Natural killer cell treated with Interleukin-12 subunit alpha and Interleukin-12 subunit beta and Interleukin-15 and Interleukin-18, amount 100 ng/mL, for 72 hours (primary cell): ENCODE measurements around the gene DIP2C. TPM values are rescaled to one million over a fixed set of nuclear protein-coding genes. Genes with fewer than 3 reads are reported as not detected.

Experiments used
- ATAC-seq, 2 donors: fragments of 150-1000 bp; cut with Tn5 transposase in 1 of 2; sonication (Bioruptor Pico), chemical (Tn5 transposase) in 1 of 2; 2 replicates each; pipeline ENCODE4 v1.10.0; 2021
- DNase-seq: peaks from one replicate; pipeline ENCODE4 v3.0.0; 2022; ENCODE audit warnings: low spot score
- H3K27ac Mint-ChIP-seq, 2 donors: 1 replicate in 1 of 2; 2 replicates in 1 of 2; pipeline ENCODE4 v1.8.0; 2022; ENCODE audit warnings: mixed read lengths in 2 of 2, mild to moderate bottlenecking in 1 of 2, moderate library complexity in 1 of 2
- H3K27me3 Mint-ChIP-seq, 2 donors: 1 replicate in 1 of 2; 2 replicates in 1 of 2; pipeline ENCODE4 v1.8.0; 2022; ENCODE audit warnings: mixed read lengths in 2 of 2
- H3K36me3 Mint-ChIP-seq: one replicate; pipeline ENCODE4 v1.8.0; 2022; ENCODE audit warnings: mixed read lengths
- H3K4me1 Mint-ChIP-seq, 2 donors: 1 replicate in 1 of 2; 2 replicates in 1 of 2; pipeline ENCODE4 v1.8.0; 2022; ENCODE audit warnings: low read depth in 2 of 2, mixed read lengths in 2 of 2, mild to moderate bottlenecking in 1 of 2
- H3K4me3 Mint-ChIP-seq: one replicate; pipeline ENCODE4 v1.8.0; 2022; ENCODE audit warnings: mixed read lengths
- H3K9me3 Mint-ChIP-seq: 2 replicates; pipeline ENCODE4 v1.8.0; 2022; ENCODE audit warnings: mixed read lengths
- total RNA-seq, 2 donors: library from RNA; stranded (reverse); gene quantifications; one replicate each; pipeline ENCODE4 v1.2.3, GENCODE V29; 2022

Gene DIP2C
- total RNA-seq, 2 donors from 2014 or later: 0.57 to 0.98 TPM

DNA sequence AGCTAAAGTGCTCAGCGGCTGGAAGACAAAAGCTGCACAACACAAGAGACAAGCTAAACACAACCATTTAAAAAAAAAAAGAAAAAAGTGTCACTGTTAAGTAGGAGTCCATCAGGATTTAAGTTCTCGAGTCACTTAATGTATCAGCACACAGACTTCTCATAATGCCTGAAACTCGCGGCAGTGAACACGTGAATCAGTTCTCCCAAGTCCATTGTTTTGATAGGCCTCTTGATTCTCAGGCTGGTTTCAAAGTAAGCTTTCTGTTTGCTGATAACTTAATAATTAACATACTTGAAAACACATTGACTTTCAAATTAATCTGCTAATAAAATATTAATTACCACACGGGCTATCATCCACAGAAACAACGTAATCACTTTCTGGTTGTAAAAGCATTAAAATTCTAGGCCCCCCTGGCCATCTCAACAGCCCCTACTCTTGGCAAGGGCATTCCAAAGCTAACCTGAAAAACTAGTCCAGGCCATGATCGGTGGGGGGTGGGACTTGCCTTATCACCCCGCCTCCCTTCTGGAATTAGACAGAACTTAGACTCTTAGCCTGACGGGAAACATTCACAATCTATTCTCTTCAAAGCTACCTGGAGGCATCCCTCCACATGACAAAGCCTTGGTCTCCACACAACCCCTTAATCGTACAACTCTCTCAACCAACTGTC, 129.0 kb downstream of the DIP2C start:
- Mint-ChIP-seq H3K4me3 (no peak overlapping the region), H3K4me1 (peaks cover 0 to 3% of the 10 kb centered on the region in 2 donors), H3K9me3 (no peaks in the 10 kb centered on the region), H3K36me3 (no peaks in the 10 kb centered on the region), H3K27ac (no peak overlapping the region), H3K27me3 (peaks cover 22% of the 10 kb centered on the region in 2 donors)
- DNase-seq: no peak
- no peak for ATAC-seq

DNA sequence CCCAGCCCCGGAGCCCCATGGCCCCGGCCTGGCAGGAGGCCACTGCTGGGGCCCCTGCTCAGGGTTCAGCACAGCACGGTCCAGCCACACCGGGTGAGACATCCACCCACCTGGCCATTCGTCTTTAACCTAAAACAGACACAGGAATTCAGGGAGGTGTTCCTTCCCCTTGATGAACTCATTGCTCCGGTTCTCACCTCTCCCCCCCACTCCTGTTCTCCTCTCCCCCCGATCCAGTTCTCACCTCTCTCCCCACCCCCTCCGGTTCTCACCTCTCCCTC, 129.8 kb downstream of the DIP2C start:
- no peaks in the 10 kb centered on the region for H3K9me3 Mint-ChIP-seq
- no peak overlapping the region for H3K4me3 Mint-ChIP-seq
- peaks cover 0 to 3% of the 10 kb centered on the region in 2 donors for H3K4me1 Mint-ChIP-seq
- DNase-seq (no peak), ATAC-seq (no peak)
- no peak overlapping the region for H3K27ac Mint-ChIP-seq
- H3K27me3 Mint-ChIP-seq: peaks cover 18 to 23% of the 10 kb centered on the region in 2 donors
- no peaks in the 10 kb centered on the region for H3K36me3 Mint-ChIP-seq

DNA sequence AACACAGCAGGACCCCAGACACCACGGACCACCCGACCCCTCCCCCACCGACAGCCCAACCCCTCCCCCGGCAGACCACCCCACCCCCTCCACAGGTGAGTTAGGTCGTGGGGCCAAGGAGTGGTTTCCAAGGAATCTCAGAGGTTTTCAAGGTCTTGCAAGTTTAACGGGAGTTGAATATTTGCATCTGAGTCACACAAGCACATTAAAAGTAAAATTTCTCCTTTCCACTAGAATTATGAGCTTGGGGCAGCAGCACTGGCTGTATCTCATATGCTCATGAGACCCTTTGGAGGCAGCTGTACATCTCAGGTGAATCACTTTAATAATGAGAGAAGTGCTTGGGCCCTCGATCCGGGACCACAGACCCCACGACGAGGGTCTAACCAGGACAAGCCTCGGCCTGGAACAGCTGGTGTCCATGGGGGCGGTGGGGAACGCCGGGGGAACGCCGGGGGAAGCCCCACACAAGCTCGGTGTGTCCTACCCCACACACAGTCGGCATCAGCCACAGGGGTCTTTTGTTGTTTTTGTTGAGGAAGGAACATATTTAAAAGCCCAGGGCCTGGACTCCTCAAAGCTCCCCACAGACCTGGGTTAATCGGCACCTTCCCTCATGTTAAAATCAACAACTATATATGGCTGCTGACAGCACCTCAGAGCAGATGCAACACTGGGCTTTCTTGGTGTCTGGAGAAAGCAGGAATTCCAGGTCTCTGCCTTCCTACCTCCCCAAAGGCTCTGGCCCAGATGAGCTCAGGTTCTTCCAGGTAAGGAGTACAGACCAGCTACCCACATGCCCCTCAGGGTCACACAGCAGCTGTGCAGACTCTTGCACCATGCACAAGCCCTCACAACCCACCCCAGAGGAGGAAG, 130.3 kb downstream of the DIP2C start:
- Mint-ChIP-seq H3K27ac (no peak overlapping the region), H3K9me3 (no peaks in the 10 kb centered on the region), H3K36me3 (no peaks in the 10 kb centered on the region), H3K4me1 (peaks cover 0 to 3% of the 10 kb centered on the region in 2 donors), H3K27me3 (peaks cover 12 to 19% of the 10 kb centered on the region in 2 donors), H3K4me3 (no peak overlapping the region)
- peak in 1 of 2 donors; percentile 24 for ATAC-seq
- DNase-seq: no peak

DNA sequence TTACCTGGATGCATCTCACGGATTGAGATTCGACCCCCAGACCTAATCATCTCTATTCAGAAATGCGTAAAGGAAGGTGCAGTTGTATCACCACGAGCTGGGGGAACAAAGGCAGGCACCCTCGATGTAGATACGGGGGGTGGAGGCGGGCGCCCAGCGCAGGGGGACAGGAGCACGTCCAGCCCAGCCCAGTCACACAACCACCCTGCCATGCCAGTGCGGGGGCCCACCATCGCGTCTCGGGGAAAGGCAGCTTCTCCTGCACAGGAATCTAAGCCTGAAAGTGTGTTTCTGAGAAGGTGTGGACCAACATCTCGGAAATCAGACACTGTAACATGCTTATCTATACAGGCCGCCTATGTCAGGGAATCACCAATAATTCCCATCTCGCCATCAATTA, 131.1 kb downstream of the DIP2C start:
- no peak for ATAC-seq
- Mint-ChIP-seq H3K36me3 (no peaks in the 10 kb centered on the region), H3K27me3 (peaks cover 13 to 20% of the 10 kb centered on the region in 2 donors)

DNA sequence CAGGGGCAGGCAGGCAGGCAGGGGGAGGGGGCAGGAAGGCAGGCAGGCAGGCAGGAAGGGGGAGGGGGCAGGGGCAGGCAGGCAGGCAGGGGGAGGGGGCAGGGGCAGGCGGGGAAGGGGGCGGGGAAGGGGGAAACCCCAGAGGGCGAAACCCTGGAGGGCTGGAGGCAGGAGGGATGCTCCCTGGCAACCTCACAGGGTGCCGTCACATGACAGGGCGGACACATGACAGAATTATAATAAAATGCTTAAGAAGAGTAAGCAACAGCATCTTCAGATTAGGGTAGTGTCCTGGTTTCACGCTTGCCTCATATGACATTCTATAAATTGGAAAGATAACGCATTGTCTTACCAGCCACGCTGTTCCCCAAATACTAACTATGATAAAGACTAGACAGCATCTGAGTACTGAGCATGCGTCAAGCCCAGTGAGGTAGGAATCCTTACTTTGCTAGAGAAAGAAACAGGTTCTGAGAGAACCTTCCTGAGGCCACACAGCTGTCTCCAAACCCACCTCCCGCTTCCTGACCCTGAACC, 131.6 kb downstream of the DIP2C start:
- H3K4me3 Mint-ChIP-seq: no peak overlapping the region
- peaks cover 0 to 3% of the 10 kb centered on the region in 2 donors for H3K4me1 Mint-ChIP-seq
- H3K27me3 Mint-ChIP-seq: peaks cover 16 to 22% of the 10 kb centered on the region in 2 donors
- no peak overlapping the region for H3K27ac Mint-ChIP-seq
- ATAC-seq (no peak), DNase-seq (no peak)
- H3K36me3 Mint-ChIP-seq: no peaks in the 10 kb centered on the region
- no peaks in the 10 kb centered on the region for H3K9me3 Mint-ChIP-seq

More for the DNA sequence above, 131.1 kb downstream of the DIP2C start:
- Mint-ChIP-seq H3K4me3 (no peak overlapping the region), H3K27ac (no peak overlapping the region), H3K4me1 (peaks cover 0 to 3% of the 10 kb centered on the region in 2 donors), H3K9me3 (no peaks in the 10 kb centered on the region)
- no peak for DNase-seq

DNA sequence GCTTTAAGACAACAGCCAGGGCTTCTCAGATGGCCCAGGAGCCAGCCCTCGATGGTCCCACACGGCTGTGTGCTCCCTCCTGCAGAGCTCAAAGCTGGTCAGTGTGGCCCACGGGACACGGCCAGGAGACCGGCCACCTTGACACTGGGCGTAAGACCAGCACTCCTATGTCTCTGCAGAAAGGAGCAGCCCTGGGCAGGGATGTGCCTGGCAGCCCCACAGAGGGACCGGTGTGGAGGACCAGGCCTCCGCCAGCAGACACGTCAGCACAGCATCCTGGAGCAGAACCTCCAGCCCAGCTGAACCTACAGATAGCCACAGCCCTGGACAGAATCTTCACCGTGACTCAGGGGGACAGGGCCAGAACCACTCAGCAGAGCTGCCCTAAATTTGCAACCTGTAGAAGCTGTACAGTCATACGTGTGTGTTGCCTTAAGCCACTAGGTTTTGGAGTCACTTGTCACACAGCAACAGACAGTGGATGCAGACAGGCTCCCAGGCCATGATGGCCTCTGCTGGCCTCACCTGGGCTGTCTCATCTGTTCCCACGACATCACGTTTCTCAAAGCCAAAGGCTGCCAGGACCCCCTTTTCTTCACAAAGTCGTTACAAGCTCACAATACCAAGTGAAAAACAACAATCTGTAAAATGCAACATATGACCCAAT, 132.4 kb downstream of the DIP2C start:
- DNase-seq: no peak
- ATAC-seq: peak; percentile 31 to 46
- H3K27me3 Mint-ChIP-seq: peaks cover 16 to 22% of the 10 kb centered on the region in 2 donors
- H3K4me1 Mint-ChIP-seq: peaks cover 0 to 3% of the 10 kb centered on the region in 2 donors
- no peak overlapping the region for H3K4me3 Mint-ChIP-seq
- H3K27ac Mint-ChIP-seq: no peak overlapping the region
- H3K9me3 Mint-ChIP-seq: no peaks in the 10 kb centered on the region
- no peaks in the 10 kb centered on the region for H3K36me3 Mint-ChIP-seq

DNA sequence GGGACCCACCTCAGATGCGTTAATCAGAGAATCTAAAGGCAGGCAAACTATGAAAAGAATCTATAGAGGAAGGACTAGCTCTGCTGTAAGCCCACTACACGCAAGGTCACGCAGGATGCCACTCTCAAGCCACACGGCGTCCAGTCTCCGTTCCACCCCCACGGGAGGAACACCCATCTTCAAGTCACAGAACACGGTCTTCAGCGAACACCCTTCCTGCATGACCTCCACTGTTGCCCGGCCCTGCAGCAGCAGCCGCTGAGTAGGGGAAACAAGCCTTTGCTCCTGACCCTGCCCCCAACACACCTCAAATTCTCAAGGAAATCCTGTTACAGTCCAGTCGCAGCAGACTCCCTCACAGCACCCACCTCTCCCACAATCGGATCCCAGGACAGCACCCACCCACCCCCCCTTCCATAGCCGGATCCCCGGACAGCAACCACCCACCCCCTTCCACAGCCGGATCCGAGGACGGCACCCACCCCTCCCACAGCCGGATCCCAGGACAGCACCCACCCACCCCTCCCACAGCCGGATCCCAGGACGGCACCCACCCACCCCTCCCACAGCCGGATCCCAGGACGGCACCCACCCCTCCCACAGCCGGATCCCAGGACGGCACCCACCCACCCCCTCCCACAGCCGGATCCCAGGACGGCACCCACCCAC, 133.7 kb downstream of the DIP2C start:
- peaks cover 0 to 3% of the 10 kb centered on the region in 2 donors for H3K4me1 Mint-ChIP-seq
- DNase-seq (no peak), ATAC-seq (no peak)
- H3K27ac Mint-ChIP-seq: no peak overlapping the region
- H3K27me3 Mint-ChIP-seq: peaks cover 16 to 22% of the 10 kb centered on the region in 2 donors
- no peak overlapping the region for H3K4me3 Mint-ChIP-seq
- H3K9me3 Mint-ChIP-seq: no peaks in the 10 kb centered on the region
- H3K36me3 Mint-ChIP-seq: no peaks in the 10 kb centered on the region

DNA sequence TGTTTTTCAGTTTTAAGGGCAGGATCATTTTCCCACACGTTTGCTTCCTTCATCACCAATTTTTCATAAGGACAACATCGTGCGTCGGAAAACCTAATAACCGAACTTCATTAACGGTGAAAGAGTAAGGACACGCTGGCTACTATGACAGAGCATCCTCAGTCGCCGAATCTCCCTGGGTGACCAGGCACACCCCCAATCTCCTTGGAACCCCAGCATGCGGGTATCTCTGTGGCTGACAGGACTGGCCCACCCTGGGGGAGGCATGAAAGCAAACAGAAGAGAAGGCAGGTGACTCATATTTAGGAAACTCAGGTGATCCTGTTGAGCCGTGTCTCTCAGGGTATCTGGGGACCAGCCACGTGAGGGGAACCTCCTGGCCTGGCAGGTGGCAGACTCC, 134.2 kb downstream of the DIP2C start:
- Mint-ChIP-seq H3K9me3 (no peaks in the 10 kb centered on the region), H3K27me3 (peaks cover 16 to 22% of the 10 kb centered on the region in 2 donors), H3K27ac (no peak overlapping the region), H3K36me3 (no peaks in the 10 kb centered on the region), H3K4me3 (no peak overlapping the region), H3K4me1 (peaks cover 0 to 3% of the 10 kb centered on the region in 2 donors)
- no peak for ATAC-seq
- no peak for DNase-seq

DNA sequence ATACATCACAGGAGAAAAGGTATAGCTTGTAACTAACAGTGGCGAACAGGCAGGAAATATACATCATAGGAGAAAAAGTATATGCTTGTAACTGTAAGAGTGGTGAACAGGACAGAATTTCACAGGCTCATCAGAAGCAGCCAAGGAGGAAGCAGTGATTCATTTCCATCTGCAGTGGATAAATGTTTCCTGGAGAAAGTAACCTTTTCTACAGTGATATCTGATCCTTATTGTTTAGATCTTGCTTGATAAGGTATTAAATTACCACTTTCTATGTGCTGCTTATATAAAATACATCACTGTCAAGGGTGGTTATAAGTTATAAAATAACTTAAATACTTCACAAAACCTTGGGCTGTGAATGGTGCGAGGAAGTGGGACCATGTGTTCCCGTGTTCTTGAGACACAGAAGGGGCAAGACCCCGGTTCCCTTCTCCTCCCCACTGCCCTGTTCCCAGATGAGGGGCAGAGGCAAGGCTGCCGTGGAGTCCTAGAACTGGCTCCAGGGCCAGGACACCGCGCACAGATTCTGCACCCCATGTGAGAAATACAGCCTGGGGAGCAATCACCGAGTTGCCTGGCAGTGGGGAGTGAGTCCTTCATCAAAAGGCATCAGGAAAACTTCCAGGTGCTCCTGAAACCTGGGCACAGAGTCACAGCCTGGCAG, 135.2 kb downstream of the DIP2C start:
- Mint-ChIP-seq H3K9me3 (no peaks in the 10 kb centered on the region), H3K27me3 (peaks cover 19% of the 10 kb centered on the region in 2 donors), H3K36me3 (no peaks in the 10 kb centered on the region), H3K4me3 (no peak overlapping the region), H3K27ac (no peak overlapping the region), H3K4me1 (peaks cover 0 to 3% of the 10 kb centered on the region in 2 donors)
- ATAC-seq (no peak), DNase-seq (no peak)

DNA sequence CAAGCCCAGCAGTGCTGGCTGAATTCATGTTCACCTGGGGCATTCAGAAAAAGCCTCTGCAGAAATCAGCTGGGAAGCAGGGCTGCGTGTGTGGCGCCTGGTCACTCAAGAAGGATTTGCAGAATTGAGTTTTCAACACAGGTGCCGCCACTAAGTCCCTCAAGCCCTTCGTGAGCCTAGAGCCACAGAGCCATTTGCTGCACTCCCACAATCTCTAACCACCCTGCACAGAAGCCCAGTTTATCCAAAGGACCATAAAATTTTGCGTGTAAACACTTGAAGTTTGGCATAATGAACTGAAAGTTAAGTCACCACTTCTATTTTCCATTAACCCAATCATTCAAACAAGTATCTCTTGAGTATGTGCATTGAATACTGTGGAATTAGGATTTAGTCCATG, 136.2 kb downstream of the DIP2C start:
- no peaks in the 10 kb centered on the region for H3K36me3 Mint-ChIP-seq
- H3K4me1 Mint-ChIP-seq: peaks cover 0 to 3% of the 10 kb centered on the region in 2 donors
- ATAC-seq: no peak
- H3K9me3 Mint-ChIP-seq: no peaks in the 10 kb centered on the region
- H3K27ac Mint-ChIP-seq: no peak overlapping the region
- no peak overlapping the region for H3K4me3 Mint-ChIP-seq
- DNase-seq: no peak
- H3K27me3 Mint-ChIP-seq: peaks cover 24 to 25% of the 10 kb centered on the region in 2 donors

DNA sequence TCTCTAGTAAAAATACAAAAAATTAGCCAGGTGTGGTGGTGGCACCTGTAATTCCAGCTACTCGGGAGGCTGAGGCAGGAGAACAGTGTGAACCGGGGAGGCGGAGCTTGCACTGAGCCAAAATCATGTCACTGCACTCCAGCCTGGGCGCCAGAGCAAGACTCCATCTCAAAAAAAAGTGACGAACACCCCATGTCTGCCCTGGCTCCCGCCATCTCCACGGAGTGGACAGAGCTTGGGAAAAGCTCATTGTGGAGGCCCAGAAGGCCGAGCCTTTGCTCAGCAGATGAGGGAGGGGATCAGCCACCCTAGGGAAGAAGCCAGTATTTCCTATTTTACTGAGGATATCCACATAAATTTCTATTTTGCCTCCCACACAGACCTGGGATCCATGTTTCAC, 136.8 kb downstream of the DIP2C start:
- Mint-ChIP-seq H3K9me3 (no peaks in the 10 kb centered on the region), H3K36me3 (no peaks in the 10 kb centered on the region), H3K4me1 (peaks cover 0 to 3% of the 10 kb centered on the region in 2 donors), H3K27me3 (peaks cover 27 to 30% of the 10 kb centered on the region in 2 donors), H3K4me3 (no peak overlapping the region), H3K27ac (no peak overlapping the region)
- no peak for ATAC-seq
- no peak for DNase-seq

DNA sequence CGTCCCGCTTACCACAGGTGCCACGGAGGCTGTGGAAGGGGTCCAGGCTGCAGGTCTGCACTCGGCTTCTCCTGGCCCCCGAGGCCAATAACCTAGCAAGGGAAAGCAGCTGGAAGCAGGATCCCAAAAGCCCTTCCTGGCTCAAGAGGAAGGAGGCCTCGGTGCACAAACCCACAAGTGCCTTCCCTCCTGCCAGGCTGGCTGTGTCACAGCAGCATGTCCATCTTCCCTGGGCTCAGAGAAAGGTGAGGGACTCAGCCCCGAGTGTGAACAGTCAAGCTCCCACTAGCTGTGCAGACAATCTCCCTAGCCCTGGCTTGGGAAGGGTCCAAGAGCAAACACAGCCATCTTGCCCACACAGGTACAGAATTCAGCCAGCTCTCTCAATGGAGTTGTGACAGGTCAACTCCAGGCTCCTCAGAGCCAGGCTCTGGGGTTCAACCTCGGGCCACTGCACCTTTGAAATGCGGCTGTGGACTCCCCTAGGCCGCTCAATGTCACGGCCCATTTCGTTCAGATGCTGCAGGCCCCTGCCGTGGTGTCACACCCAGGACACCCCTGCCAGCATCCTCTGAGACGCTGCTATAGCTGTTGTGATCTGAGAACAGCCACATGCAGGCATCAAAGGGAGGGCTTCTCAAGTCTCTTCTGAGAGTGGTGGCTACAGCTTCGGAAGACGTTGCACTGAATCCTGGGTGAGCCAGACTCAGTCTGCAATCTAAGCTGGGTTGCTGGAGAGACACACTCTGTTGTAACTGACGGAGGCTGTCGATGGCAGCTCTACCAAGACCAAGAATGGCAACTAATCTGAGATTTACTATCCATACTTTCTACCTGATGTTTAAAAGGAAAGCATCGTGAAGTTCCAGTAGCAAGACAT, 137.9 kb downstream of the DIP2C start:
- Mint-ChIP-seq H3K4me3 (no peak overlapping the region), H3K4me1 (peaks cover 0 to 3% of the 10 kb centered on the region in 2 donors), H3K27me3 (peaks cover 30 to 41% of the 10 kb centered on the region in 2 donors), H3K36me3 (no peaks in the 10 kb centered on the region), H3K27ac (no peak overlapping the region), H3K9me3 (no peaks in the 10 kb centered on the region)
- peak; percentile 5 to 14 for ATAC-seq
- no peak for DNase-seq
